NB4 (cell line): Measurements from ENCODE around the gene S100A12.

Experiments
- CTCF ChIP-seq: IDR thresholded peaks from one replicate; pipeline ENCODE4 v1.5.1; 2012; ENCODE audit warnings: low read depth, low read length
- MAX ChIP-seq: IDR thresholded peaks from 2 replicates; pipeline ENCODE4 v1.6.1; 2011; ENCODE audit warnings: low read depth, low read length
- POLR2A ChIP-seq: IDR thresholded peaks from 2 replicates; pipeline ENCODE4 v1.6.1; 2011; ENCODE audit warnings: mild to moderate bottlenecking; ENCODE audit not compliant: insufficient read length; ENCODE audit errors: extremely low read depth

- TF ChIP-seq CTCF (no peak), POLR2A (no peak), MAX (no peak)
Observed at GRCh38 chr1:153342178-153342577, 33.2 kb downstream of the S100A12 start.
